Spleen (tissue), 7 donors: Measurements from ENCODE around the gene PAX6.

Experiments used
- CTCF ChIP-seq, 11 experiments: fragments of 200-600 bp in 7 of 11; fragments of 450-650 bp in 4 of 11; sonication (generic) in 4 of 11; IDR thresholded peaks in 8 of 11; conservative IDR thresholded peaks in 3 of 11; 1 replicate in 7 of 11; 2 replicates in 4 of 11; pipeline versions ENCODE4 v1.4.0 to v1.8.0; 2016 to 2021; ENCODE audit warnings: antibody characterized with exemption in 11 of 11, inconsistent platforms in 4 of 11, mild to moderate bottlenecking in 1 of 11
- POLR2AphosphoS5 ChIP-seq, 3 donors: sonication (generic); formaldehyde crosslinking; IDR thresholded peaks; one replicate each; pipeline ENCODE4 v1.5.1; 2017; ENCODE audit warnings: antibody characterized with exemption in 3 of 3
- donor health status: DM: no; HTN: no; CAD: no; lungs with moderate emphysema.
- donor health status: DM: no; HTN: no; CAD: no.
- donor health status: DM: no; HTN: no; CAD: no.

- TF ChIP-seq CTCF (IDR thresholded peaks at IDR 0.05 in 8 of 11, conservative IDR thresholded peaks at IDR 0.05 in 3 of 11) (no peak), POLR2AphosphoS5 (IDR thresholded peaks at IDR 0.05) (no peak)
Measured at GRCh38 chr11:31860391-31860790, 49.3 kb upstream of the PAX6 start.
